HT-29 (cell line): Measurements from ENCODE around the gene GALNT3. TPM values are rescaled to one million over a fixed set of nuclear protein-coding genes. Genes with fewer than 3 reads are reported as not detected.

Experiments used
- DNase-seq: peaks from one replicate; pipeline ENCODE4 v3.0.0-alpha.2; 2015; ENCODE audit warnings: low spot score
- total RNA-seq: library from RNA; depleted of rRNA; stranded (reverse); fragments of >200 nt; shearing (Covaris generic); gene quantifications from 2 replicates; pipeline ENCODE4 v1.2.3, GENCODE V29; 2014; rRNA removed

Gene GALNT3
- total RNA-seq, 1 experiment from 2014 or later = 35.2 TPM

DNA sequence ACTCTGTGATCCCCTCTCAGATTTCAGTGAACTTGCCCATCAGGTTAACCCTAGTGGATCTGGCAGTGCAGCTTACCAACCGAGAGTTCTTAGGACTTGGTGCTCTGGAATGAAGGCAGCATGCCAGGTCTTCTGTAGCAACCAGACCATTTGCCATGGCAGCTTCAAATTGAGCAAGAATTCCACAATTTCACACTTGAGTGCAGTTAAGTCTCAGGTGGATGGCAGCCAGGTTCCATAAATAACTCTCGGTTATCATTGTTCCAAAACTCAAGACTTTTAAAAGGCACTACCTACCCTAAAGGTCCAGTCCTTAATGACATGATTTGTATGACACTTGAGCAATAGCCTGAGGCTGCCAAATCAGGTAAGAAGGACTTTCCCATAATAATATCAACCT, 48.1 kb downstream of the GALNT3 start:
- no peak for DNase-seq

DNA sequence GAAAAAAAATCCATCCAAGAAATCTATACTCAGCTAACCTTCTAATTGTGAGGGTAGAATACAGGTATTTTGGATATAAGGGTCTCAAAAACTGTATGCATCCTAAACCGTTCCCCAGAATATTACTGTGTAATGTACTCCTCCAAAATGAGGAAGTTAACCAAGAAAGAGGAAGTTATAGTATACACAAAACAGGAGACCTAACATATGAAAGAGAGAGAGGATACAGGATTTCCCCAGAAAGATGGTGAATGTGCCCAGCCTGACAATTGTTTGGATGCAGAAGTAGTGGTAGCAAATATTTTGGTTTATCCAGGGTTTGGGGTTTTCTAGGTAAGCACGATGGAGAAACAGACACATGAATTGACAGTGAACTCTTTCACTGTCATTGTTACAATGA, 50.6 kb downstream of the GALNT3 start:
- DNase-seq = no peak

DNA sequence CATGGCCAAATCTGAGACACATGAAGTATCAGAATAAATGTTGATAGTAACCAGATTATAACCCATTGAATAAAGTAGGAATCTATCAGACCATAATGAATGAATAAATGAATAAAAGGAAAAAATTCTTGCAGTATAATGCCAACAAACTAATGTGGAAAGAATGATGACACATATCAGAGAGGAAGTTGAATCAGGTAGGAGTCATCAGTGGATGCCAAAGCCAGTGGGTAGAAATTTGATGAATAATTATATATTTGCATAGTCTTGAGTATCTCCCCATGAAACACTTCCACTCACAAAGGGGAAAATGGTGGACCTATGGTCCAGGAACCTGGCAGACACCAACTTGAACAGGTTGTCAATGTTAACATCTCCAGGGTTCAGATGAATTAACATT, 68.6 kb downstream of the GALNT3 start:
- DNase-seq = no peak

DNA sequence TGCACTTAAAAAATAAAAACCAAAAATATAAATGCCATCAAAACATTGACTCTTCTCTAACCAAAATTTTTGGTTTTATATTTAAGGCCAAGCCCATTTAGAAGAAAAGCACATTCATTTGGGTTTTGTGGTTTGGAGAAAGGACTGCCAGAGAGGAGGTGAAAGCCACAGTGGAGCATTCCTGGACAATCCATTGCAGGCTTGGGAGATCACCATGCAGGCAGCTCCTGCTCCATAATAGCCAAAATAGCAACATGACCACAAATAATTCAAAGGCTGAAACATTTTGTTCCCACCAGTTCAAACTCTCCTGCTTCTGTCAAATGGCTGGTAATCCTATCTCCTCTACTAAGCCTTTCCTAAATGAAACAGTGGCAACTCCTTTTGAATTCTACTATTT, 73.5 kb downstream of the GALNT3 start:
- DNase-seq = no peak

DNA sequence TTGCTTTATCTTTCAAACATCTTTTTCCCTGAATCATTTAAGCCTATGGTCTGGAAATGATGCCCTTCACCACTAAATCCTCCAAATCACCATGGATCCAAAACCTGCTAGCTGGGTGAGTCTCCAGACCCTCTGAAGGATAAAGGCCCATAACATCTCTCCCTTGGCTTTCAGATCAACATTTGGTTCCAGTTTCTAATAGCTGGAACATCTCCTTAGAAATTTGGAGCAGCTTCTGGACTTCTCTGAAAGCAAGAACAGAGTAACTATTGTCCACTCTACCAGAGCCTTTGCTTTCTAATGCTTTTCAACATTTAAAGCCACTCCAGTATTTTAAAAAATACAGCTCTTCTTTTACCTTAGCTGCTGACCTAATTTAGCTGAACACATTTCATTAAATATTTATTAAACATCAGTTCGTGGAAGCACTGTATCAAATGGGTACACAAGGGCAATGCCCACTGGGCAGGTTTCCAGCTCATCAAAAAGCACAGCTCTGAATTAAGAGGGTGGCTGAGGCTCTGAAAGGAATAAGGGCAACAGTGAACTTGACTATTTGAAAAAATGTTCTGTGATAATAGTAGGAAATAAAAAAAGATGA, 75.3 kb downstream of the GALNT3 start:
- no peak for DNase-seq

DNA sequence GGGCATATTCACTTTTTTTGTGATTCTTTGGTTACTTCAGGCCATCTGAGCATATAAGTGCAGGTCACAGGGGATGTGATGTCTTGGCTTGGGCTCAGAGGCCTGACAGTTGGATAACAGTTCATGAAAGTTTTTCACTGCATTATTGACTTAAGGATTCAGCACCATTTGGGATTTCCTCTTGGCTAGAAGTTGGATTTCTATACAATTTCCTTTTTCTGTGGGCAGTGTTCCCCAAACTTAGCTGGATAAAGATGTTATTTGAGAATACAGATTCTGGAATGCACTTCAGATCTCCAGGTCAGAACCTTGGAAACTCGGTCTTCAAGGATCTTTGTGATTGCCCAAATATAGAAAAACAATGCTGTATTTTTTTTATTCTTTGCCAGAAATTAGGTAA, 78.0 kb downstream of the GALNT3 start:
- DNase-seq = no peak

DNA sequence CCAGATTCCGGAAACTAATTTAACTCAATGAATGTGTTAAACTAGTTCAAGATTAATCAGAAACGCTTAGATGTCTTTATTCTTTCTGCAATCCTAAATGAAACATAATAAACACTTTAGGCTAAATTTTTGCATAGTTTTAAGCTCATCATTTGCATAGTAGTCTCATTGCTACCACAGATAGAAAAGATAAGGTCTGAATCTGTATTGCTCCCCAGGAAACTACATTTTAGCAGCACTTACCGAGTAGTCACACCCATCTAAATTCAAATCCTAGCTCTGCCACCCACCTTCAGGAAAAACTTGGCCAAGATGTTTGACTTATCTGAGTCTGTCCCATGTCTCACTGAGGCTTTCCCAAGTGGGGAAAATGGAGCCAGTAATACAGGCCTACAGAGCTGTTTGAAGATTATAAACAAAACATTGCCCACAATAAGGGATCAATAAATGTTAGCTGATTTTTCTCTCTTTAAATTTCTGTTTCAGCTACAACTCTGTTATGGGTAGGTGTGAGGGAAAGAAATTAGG, 87.0 kb downstream of the GALNT3 start:
- no peak for DNase-seq

DNA sequence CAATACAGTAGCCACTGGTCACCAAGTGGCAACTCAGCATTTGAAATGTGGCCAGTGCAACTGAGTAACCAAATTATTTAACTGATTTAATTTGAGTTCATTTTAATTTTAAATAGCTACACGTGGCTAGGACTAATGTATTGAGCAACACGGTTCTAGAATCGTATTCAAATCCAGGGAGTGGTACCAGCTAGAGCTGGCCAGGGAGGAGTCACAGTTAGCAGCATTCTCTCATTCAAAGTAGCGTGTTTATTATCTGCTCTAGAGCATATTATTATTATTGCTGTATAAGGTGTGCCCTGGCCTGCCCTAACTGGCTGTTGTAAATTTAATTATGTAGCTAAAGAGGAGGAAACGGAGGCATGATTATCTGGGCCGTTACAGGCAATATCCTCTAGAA, 92.9 kb downstream of the GALNT3 start:
- no peak for DNase-seq

DNA sequence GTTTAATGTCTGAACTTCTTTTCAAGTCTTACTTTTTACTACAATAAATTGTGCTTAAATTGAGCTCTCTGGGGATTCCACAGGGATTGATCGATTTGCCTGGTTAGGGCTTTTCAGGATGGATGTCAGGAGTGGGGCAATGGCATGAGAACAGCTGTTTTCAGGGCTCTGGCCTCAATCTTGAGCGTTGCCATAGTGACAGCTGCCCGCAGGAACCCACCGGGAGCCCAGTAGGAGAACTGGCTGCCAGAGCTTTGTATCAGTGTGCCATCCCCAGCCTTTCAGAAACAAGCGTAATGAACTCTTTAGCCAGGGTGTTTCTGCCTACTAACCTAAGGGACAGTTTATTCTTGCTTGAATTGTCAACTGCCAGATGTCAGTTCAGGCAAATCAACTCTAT, 93.5 kb downstream of the GALNT3 start:
- no peak for DNase-seq

DNA sequence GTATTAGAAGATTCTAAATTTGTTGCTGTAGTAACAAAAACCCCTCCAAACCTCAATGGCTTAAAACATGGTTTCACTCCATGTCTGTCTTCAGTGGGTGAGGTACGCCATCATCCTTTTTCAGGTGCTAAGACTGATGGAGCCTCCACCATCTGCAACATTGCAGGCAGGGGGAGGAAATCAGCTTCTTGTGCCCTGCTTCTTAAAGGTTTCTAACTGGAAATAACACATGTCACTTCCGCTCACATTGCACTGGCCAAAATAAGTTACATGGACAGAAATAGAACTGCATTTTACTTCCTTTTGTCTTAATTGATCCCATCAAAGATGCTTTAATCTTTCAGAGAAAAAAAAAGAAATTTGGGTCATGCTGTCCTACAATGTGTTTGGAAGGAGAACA, 94.1 kb downstream of the GALNT3 start:
- DNase-seq = no peak

DNA sequence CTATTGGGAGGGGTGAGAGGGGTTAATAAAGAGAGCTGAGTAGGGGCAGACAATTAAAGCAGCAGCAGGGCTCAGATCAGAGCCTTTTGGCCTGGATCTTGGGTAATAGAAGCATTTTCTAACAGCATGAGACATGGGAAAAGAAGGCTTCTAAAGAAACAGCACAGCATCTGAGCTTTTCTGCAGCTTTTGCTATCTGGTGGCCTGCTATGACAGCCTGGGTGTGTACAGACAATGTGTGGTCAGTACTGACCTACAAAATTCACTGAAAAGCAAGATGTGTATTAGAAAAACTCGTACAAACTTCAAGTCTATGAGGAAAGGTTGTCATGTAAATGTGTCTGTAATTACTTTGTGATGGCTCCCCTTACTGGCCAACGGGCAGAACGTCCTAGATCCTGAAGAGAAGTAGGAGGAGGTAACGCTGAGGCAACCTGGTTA, 95.6 kb downstream of the GALNT3 start:
- DNase-seq = peak; percentile 59

DNA sequence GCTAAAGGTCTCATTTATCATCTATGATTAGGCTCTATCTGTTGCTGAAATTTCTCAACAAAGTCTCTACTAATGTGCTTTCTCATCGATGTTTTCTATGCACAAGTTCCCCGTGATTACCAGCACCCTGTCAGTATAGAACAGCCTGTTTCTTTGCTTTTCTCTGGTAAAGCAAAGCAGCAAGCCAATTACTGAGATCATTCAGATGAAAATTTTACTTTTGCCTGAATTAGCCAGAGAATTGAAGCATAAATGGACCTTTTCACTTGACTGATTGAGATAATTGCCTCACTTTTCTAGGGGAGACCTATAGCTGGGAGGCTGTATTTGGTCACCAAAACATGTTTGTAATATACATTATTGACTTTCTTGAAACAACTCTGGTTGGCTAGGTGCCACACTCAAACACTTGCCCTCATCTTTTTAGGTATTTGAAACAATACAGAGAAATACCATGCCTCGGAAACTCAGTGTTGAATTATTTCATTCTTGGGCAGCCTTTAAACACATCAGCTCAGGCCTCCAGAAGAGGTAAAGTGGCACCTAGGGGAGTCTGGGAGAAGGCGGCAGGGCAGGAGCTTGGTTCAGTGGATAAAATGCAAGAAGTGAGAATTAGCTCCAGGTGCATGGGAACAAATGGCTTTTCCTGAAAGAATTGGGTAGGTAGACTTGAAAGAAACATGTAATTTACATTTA, 96.2 kb downstream of the GALNT3 start:
- no peak for DNase-seq

Other genes with a start within 250 kb of the GALNT3 start
- gene TTC21B, start 159.5 kb upstream of the GALNT3 start, total RNA-seq = 6.3 and 6.9 TPM in 2 replicates